Activated CD8-positive, alpha-beta T cell treated with anti-CD3 and anti-CD28 coated beads for 36 hours (primary cell): ENCODE results near the gene MND1. TPM values are rescaled to one million over a fixed set of nuclear protein-coding genes. Genes with fewer than 3 reads are reported as not detected.

Source experiments
- ATAC-seq: fragments of 200-7000 bp; cut with Tn5 transposase; one replicate; pipeline ENCODE4 v1.10.0; 2021; ENCODE audit warnings: mild to moderate bottlenecking, moderate library complexity
- CTCF ChIA-PET: fragments of 350-600 bp; sonication (Branson Sonifier 250); formaldehyde crosslinking; loops from one replicate; lab custom pipeline; 2021; ENCODE audit warnings: antibody characterized with exemption; lab: Charles Lee
- POLR2A ChIA-PET: fragments of 350-600 bp; sonication (Branson Sonifier 250); formaldehyde crosslinking; loops from one replicate; lab custom pipeline; 2021; ENCODE audit warnings: antibody characterized with exemption; lab: Charles Lee
- DNase-seq: peaks from one replicate; pipeline ENCODE4 v3.0.0-alpha.2; 2020
- H3K27ac Mint-ChIP-seq: one replicate; pipeline ENCODE4 v1.8.0; 2021; ENCODE audit warnings: mild to moderate bottlenecking, mixed read lengths
- H3K27me3 Mint-ChIP-seq: one replicate; pipeline ENCODE4 v1.8.0; 2021; ENCODE audit warnings: mixed read lengths
- H3K36me3 Mint-ChIP-seq: one replicate; pipeline ENCODE4 v1.8.0; 2021; ENCODE audit warnings: low read depth, mixed read lengths
- H3K4me1 Mint-ChIP-seq: one replicate; pipeline ENCODE4 v1.8.0; 2021; ENCODE audit warnings: low read depth, mixed read lengths
- H3K4me3 Mint-ChIP-seq: one replicate; pipeline ENCODE4 v1.8.0; 2021; ENCODE audit warnings: mild to moderate bottlenecking, moderate library complexity, mixed read lengths
- H3K9me3 Mint-ChIP-seq: one replicate; pipeline ENCODE4 v1.8.0; 2021; ENCODE audit warnings: mixed read lengths
- CTCF ChIP-seq: fragments of 200-600 bp; IDR thresholded peaks from one replicate; pipeline ENCODE4 v1.8.0; 2022; ENCODE audit warnings: antibody characterized with exemption, mild to moderate bottlenecking
- intact Hi-C: fragments of 100-400 bp; cut with micrococcal nuclease; formaldehyde crosslinking; loops from one replicate; pipeline ENCODE4 v1.10.0; 2022
- total RNA-seq, 2 experiments: library from RNA; stranded (reverse); gene quantifications; one replicate each; pipeline ENCODE4 v1.2.3, GENCODE V29; 2021

The MND1 gene
- 10 to 100 TPM; 48.0 to 50.0 TPM for total RNA-seq

GRCh38 chr4:153344131-153345011, at the start of gene MND1:
MND1 (plus strand) TSS chr4:153344688; CDS start chr4:153344738, 50 bp downstream.
- Mint-ChIP-seq H3K4me1 (peaks cover 24% of the 10 kb centered on the region), H3K4me3 (peak within 1 kb of the TSS; percentile 93), H3K27me3 (peaks cover 12% of the 10 kb centered on the region), H3K27ac (peak within 1 kb of the TSS; percentile 87), H3K9me3 (no peaks in the 10 kb centered on the region), H3K36me3 (peaks cover 5% of the 10 kb centered on the region)
- ATAC-seq (peak; percentile 94), DNase-seq (peak; percentile 94)
- peak; percentile 100 for TF ChIP-seq CTCF
- intact Hi-C loops: loop anchor here (2.0 to 10.0 kb wide), 5 partner anchors 88 to 410 kb away; no protein-coding TSS in a partner anchor
- ChIA-PET POLR2A (interaction anchor here (0.6 to 2.4 kb wide), 11 partner anchors 12 to 278 kb away, joined by 3 to 7 read pairs (median 3); partner anchors contain the start of gene TMEM131L), CTCF (interaction anchor here (0.7 to 4.0 kb wide), 38 partner anchors 9 to 420 kb away, joined by 3 to 51 read pairs (median 4); partner anchors contain the start of gene TMEM131L)

- ChIA-PET POLR2A (interaction anchor here (0.7 kb wide), 1 partner anchor 10 kb away, joined by 3 read pairs; no protein-coding TSS in a partner anchor), CTCF (no interaction called here)
- ATAC-seq (no peak), DNase-seq (no peak)
- intact Hi-C loops: no loop called here
- peaks cover 10% of the 10 kb centered on the region for H3K9me3 Mint-ChIP-seq
- H3K36me3 Mint-ChIP-seq: peaks cover 5% of the 10 kb centered on the region
- no peaks in the 10 kb centered on the region for H3K27me3 Mint-ChIP-seq
- H3K4me1 Mint-ChIP-seq: no peaks in the 10 kb centered on the region
- TF ChIP-seq CTCF: no peak
- H3K27ac Mint-ChIP-seq: no peak overlapping the region
- H3K4me3 Mint-ChIP-seq: no peak overlapping the region
Measured at GRCh38 chr4:153295131-153295755, 49.2 kb upstream of the MND1 start.

- Mint-ChIP-seq H3K4me1 (no peaks in the 10 kb centered on the region), H3K27ac (no peak overlapping the region), H3K4me3 (no peak overlapping the region), H3K9me3 (peaks cover 13% of the 10 kb centered on the region), H3K36me3 (peaks cover 5% of the 10 kb centered on the region), H3K27me3 (no peaks in the 10 kb centered on the region)
- POLR2A ChIA-PET: no interaction called here
- intact Hi-C loops: no loop called here
- CTCF ChIA-PET: interaction anchor here (0.9 to 1.1 kb wide), 2 partner anchors 153 to 454 kb away, joined by 3 read pairs; no protein-coding TSS in a partner anchor
- TF ChIP-seq CTCF: no peak
- no peak for ATAC-seq
- no peak for DNase-seq
Measured at GRCh38 chr4:153296040-153296823, 48.3 kb upstream of the MND1 start.

GRCh38 chr4:153297116-153297515, 47.4 kb upstream of the MND1 start:
- no peak for TF ChIP-seq CTCF
- H3K4me3 Mint-ChIP-seq: no peak overlapping the region
- ATAC-seq (no peak), DNase-seq (no peak)
- H3K27ac Mint-ChIP-seq: no peak overlapping the region
- H3K4me1 Mint-ChIP-seq: no peaks in the 10 kb centered on the region
- POLR2A ChIA-PET: no interaction called here
- CTCF ChIA-PET: interaction anchor here (0.9 to 1.1 kb wide), 2 partner anchors 154 to 453 kb away, joined by 3 read pairs; no protein-coding TSS in a partner anchor
- H3K27me3 Mint-ChIP-seq: no peaks in the 10 kb centered on the region
- intact Hi-C loops: no loop called here
- H3K9me3 Mint-ChIP-seq: peaks cover 13% of the 10 kb centered on the region
- peaks cover 5% of the 10 kb centered on the region for H3K36me3 Mint-ChIP-seq
